Liver (tissue), 3 donors: ENCODE measurements around the gene GLI3.

ENCODE experiments used
- EGR1 ChIP-seq, 2 donors: IDR thresholded peaks; 2 replicates each; pipeline ENCODE4 v1.6.1; 2016 to 2018; ENCODE audit warnings: antibody characterized with exemption in 2 of 2, low read depth in 2 of 2
- FOXA1 ChIP-seq: IDR thresholded peaks from 2 replicates; pipeline ENCODE4 v1.6.1; 2016; ENCODE audit warnings: antibody characterized with exemption
- GABPA ChIP-seq, 2 donors: IDR thresholded peaks in 1 of 2; conservative IDR thresholded peaks in 1 of 2; 2 replicates each; pipeline ENCODE4 v1.6.1; 2016; ENCODE audit warnings: antibody characterized with exemption in 2 of 2, mild to moderate bottlenecking in 1 of 2, moderate library complexity in 1 of 2
- RAD21 ChIP-seq, 2 donors: IDR thresholded peaks; 2 replicates each; pipeline ENCODE4 v1.6.1; 2016; ENCODE audit warnings: antibody characterized with exemption in 2 of 2, mild to moderate bottlenecking in 2 of 2
- SP1 ChIP-seq: IDR thresholded peaks from 2 replicates; pipeline ENCODE4 v1.6.1; 2018; ENCODE audit warnings: antibody characterized with exemption, mild to moderate bottlenecking
- TAF1 ChIP-seq: conservative IDR thresholded peaks from 2 replicates; pipeline ENCODE4 v1.6.1; 2016; ENCODE audit warnings: antibody characterized with exemption, mild to moderate bottlenecking
- YY1 ChIP-seq: IDR thresholded peaks from 2 replicates; pipeline ENCODE4 v1.6.1; 2016; ENCODE audit warnings: antibody characterized with exemption, mild to moderate bottlenecking
- TF ChIP-seq, protein P1 (sequence below): IDR thresholded peaks from 2 replicates; pipeline ENCODE4 v1.6.1; 2016; ENCODE audit warnings: antibody characterized with exemption, mild to moderate bottlenecking
- TF ChIP-seq, protein P2 (sequence below): fragments of 150-350 bp; IDR thresholded peaks from 2 replicates; pipeline ENCODE4 v1.5.1; 2017; ENCODE audit warnings: improper control_type of control experiment, low read depth, low read length; ENCODE audit not compliant: missing input control
- TF ChIP-seq, protein P3 (sequence below): IDR thresholded peaks from 2 replicates; pipeline ENCODE4 v1.6.1; 2016; ENCODE audit warnings: antibody characterized with exemption
- TF ChIP-seq, protein P4 (sequence below): IDR thresholded peaks from 2 replicates; pipeline ENCODE4 v1.6.1; 2016; ENCODE audit warnings: antibody characterized with exemption
- donor health status: healthy.
- donor health status: healthy.

DNA sequence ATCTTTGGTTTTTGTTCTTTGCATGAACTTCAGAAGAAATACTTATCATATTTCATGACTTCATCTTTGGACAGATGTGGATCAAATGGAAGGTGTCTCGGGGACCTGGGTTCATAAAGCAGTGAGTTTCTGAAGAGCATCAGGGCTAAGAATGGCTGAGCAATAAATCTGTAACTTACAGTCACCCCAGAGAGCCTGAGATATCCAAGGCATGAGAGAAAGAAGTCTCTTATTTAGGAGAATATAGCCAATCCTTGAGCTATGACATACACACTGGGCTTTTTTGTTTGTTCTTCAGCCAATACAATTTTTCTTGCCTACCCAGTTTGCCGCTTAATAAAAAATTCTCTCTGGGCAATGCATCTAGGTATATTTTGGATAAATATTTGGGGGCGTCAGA, 281.6 kb downstream of the GLI3 start:
- TF ChIP-seq, protein P1, sequence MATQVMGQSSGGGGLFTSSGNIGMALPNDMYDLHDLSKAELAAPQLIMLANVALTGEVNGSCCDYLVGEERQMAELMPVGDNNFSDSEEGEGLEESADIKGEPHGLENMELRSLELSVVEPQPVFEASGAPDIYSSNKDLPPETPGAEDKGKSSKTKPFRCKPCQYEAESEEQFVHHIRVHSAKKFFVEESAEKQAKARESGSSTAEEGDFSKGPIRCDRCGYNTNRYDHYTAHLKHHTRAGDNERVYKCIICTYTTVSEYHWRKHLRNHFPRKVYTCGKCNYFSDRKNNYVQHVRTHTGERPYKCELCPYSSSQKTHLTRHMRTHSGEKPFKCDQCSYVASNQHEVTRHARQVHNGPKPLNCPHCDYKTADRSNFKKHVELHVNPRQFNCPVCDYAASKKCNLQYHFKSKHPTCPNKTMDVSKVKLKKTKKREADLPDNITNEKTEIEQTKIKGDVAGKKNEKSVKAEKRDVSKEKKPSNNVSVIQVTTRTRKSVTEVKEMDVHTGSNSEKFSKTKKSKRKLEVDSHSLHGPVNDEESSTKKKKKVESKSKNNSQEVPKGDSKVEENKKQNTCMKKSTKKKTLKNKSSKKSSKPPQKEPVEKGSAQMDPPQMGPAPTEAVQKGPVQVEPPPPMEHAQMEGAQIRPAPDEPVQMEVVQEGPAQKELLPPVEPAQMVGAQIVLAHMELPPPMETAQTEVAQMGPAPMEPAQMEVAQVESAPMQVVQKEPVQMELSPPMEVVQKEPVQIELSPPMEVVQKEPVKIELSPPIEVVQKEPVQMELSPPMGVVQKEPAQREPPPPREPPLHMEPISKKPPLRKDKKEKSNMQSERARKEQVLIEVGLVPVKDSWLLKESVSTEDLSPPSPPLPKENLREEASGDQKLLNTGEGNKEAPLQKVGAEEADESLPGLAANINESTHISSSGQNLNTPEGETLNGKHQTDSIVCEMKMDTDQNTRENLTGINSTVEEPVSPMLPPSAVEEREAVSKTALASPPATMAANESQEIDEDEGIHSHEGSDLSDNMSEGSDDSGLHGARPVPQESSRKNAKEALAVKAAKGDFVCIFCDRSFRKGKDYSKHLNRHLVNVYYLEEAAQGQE: no peak
- TF ChIP-seq SP1 (no peak), EGR1 (IDR thresholded peaks at IDR 0.05; ENCODE audit: low read depth in 2 of 2) (no peak), TAF1 (no peak), FOXA1 (no peak), GABPA (IDR thresholded peaks at IDR 0.05 in 1 of 2, conservative IDR thresholded peaks at IDR 0.05 in 1 of 2) (no peak), RAD21 (IDR thresholded peaks at IDR 0.05) (no peak), YY1 (no peak)
- TF ChIP-seq, protein P2, sequence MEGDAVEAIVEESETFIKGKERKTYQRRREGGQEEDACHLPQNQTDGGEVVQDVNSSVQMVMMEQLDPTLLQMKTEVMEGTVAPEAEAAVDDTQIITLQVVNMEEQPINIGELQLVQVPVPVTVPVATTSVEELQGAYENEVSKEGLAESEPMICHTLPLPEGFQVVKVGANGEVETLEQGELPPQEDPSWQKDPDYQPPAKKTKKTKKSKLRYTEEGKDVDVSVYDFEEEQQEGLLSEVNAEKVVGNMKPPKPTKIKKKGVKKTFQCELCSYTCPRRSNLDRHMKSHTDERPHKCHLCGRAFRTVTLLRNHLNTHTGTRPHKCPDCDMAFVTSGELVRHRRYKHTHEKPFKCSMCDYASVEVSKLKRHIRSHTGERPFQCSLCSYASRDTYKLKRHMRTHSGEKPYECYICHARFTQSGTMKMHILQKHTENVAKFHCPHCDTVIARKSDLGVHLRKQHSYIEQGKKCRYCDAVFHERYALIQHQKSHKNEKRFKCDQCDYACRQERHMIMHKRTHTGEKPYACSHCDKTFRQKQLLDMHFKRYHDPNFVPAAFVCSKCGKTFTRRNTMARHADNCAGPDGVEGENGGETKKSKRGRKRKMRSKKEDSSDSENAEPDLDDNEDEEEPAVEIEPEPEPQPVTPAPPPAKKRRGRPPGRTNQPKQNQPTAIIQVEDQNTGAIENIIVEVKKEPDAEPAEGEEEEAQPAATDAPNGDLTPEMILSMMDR: no peak
- TF ChIP-seq, protein P3, sequence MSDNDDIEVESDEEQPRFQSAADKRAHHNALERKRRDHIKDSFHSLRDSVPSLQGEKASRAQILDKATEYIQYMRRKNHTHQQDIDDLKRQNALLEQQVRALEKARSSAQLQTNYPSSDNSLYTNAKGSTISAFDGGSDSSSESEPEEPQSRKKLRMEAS: no peak
- TF ChIP-seq, protein P4, sequence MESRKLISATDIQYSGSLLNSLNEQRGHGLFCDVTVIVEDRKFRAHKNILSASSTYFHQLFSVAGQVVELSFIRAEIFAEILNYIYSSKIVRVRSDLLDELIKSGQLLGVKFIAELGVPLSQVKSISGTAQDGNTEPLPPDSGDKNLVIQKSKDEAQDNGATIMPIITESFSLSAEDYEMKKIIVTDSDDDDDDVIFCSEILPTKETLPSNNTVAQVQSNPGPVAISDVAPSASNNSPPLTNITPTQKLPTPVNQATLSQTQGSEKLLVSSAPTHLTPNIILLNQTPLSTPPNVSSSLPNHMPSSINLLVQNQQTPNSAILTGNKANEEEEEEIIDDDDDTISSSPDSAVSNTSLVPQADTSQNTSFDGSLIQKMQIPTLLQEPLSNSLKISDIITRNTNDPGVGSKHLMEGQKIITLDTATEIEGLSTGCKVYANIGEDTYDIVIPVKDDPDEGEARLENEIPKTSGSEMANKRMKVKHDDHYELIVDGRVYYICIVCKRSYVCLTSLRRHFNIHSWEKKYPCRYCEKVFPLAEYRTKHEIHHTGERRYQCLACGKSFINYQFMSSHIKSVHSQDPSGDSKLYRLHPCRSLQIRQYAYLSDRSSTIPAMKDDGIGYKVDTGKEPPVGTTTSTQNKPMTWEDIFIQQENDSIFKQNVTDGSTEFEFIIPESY: no peak
